ENCODE measurements around the gene EFNA5. TPM values are rescaled to one million over a fixed set of nuclear protein-coding genes. Genes with fewer than 3 reads are reported as not detected.

Gene EFNA5
- total and polyA plus RNA-seq, 2 donors from 2014 or later: 5.9 to 54.4 TPM

DNA sequence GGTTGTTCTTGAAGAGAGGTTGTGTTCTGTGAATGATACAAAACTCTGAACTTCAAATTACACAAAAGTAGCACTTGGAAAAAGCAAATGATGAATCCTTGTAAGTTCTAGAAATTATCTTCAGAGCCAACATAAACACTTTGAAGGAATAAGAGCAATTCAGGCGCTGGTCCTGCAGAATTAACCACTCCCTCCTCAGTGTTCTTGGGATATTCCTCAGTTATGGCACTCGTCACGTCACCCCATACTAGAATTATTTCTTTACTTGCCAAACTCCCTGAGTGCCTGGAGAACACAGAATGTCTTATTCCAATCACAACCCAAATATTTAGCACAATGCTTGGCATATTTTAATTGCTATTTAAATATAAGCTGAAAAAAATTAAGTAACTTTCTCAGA lies 126.3 kb downstream of the EFNA5 start:
- Histone ChIP-seq H3K27ac (ENCODE audit: low read depth in 2 of 2, low read length in 2 of 2) (no peak overlapping the region), H3K4me3 (ENCODE audit: low read length in 3 of 3) (no peak overlapping the region)
- intact Hi-C loops (cut with DNase I): no loop called here

DNA sequence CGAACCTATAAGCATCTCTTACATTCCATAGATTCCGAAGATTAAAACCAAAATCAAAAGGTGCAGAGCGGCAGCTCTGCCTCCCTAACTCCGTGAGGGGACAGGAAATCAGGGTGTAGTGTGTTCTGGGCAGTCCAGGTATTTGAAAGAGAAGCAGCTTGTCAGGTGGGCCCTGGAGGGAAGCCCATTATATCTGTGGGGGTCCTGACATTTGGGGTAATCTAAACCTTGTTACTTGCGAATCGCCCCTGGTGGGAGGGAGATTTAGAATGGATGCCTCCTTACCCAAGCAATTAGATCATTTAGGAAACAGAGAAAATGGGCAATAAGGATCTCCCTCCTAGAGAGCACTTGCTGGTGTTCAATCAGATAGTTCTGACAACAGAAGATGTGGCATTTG lies 126.9 kb downstream of the EFNA5 start:
- no peak overlapping the region for H3K4me3 ChIP-seq (ENCODE audit: low read length in 3 of 3)
- no peak for FAIRE-seq
- peaks cover 0 to 2% (median 0%) of the 10 kb centered on the region in 3 donors for H3K4me1 ChIP-seq (ENCODE audit: control insufficient read depth in 2 of 3, insufficient read depth in 2 of 3, low read depth in 1 of 3, low read length in 3 of 3)
- intact Hi-C loops (cut with DNase I): no loop called here
- H3K9ac ChIP-seq (ENCODE audit: low read length in 3 of 3): no peak overlapping the region
- no peak for DNase-seq
- no peak for TF ChIP-seq CTCF (IDR thresholded peaks at IDR 0.05; ENCODE audit: borderline replicate concordance, extremely low read depth, insufficient read depth)
- H3K9me3 ChIP-seq (ENCODE audit: control insufficient read depth in 2 of 3, insufficient read depth in 1 of 3, low read length in 3 of 3): no peaks in the 10 kb centered on the region
- no peaks in the 10 kb centered on the region for H3K27me3 ChIP-seq (ENCODE audit: control insufficient read depth, insufficient read depth, low read length)
- no peaks in the 10 kb centered on the region for H3K36me3 ChIP-seq (ENCODE audit: control insufficient read depth in 2 of 3, insufficient read depth in 3 of 3, low read length in 3 of 3)
- H3K27ac ChIP-seq (ENCODE audit: low read depth in 2 of 2, low read length in 2 of 2): no peak overlapping the region

More for the DNA sequence above, 126.3 kb downstream of the EFNA5 start:
- H3K36me3 ChIP-seq (ENCODE audit: control insufficient read depth in 2 of 3, insufficient read depth in 3 of 3, low read length in 3 of 3): no peaks in the 10 kb centered on the region
- H3K27me3 ChIP-seq (ENCODE audit: control insufficient read depth, insufficient read depth, low read length): no peaks in the 10 kb centered on the region
- no peak overlapping the region for H3K9ac ChIP-seq (ENCODE audit: low read length in 3 of 3)
- no peak for FAIRE-seq
- peaks cover 0 to 2% (median 0%) of the 10 kb centered on the region in 3 donors for H3K4me1 ChIP-seq (ENCODE audit: control insufficient read depth in 2 of 3, insufficient read depth in 2 of 3, low read depth in 1 of 3, low read length in 3 of 3)
- H3K9me3 ChIP-seq (ENCODE audit: control insufficient read depth in 2 of 3, insufficient read depth in 1 of 3, low read length in 3 of 3): no peaks in the 10 kb centered on the region
- TF ChIP-seq CTCF (IDR thresholded peaks at IDR 0.05; ENCODE audit: borderline replicate concordance, extremely low read depth, insufficient read depth): no peak
- no peak for DNase-seq

GRCh38 chr5:107542831-107543231 lies 127.9 kb downstream of the EFNA5 start:
- peaks cover 0 to 2% (median 0%) of the 10 kb centered on the region in 3 donors for H3K4me1 ChIP-seq (ENCODE audit: control insufficient read depth in 2 of 3, insufficient read depth in 2 of 3, low read depth in 1 of 3, low read length in 3 of 3)
- H3K9ac ChIP-seq (ENCODE audit: low read length in 3 of 3): no peak overlapping the region
- H3K9me3 ChIP-seq (ENCODE audit: control insufficient read depth in 2 of 3, insufficient read depth in 1 of 3, low read length in 3 of 3): no peaks in the 10 kb centered on the region
- FAIRE-seq: no peak
- TF ChIP-seq CTCF (IDR thresholded peaks at IDR 0.05; ENCODE audit: borderline replicate concordance, extremely low read depth, insufficient read depth): no peak
- DNase-seq: peak in 1 of 5 donors; percentile 87
- intact Hi-C loops (cut with DNase I): no loop called here
- no peak overlapping the region for H3K4me3 ChIP-seq (ENCODE audit: low read length in 3 of 3)
- no peaks in the 10 kb centered on the region for H3K27me3 ChIP-seq (ENCODE audit: control insufficient read depth, insufficient read depth, low read length)
- no peaks in the 10 kb centered on the region for H3K36me3 ChIP-seq (ENCODE audit: control insufficient read depth in 2 of 3, insufficient read depth in 3 of 3, low read length in 3 of 3)
- no peak overlapping the region for H3K27ac ChIP-seq (ENCODE audit: low read depth in 2 of 2, low read length in 2 of 2)

- H3K4me3 ChIP-seq (ENCODE audit: low read length in 3 of 3): no peak overlapping the region
- H3K27ac ChIP-seq (ENCODE audit: low read depth in 2 of 2, low read length in 2 of 2): no peak overlapping the region
- peaks cover 0 to 2% (median 0%) of the 10 kb centered on the region in 3 donors for H3K4me1 ChIP-seq (ENCODE audit: control insufficient read depth in 2 of 3, insufficient read depth in 2 of 3, low read depth in 1 of 3, low read length in 3 of 3)
- peak in 1 of 5 donors; percentile 86 for DNase-seq
- intact Hi-C loops (cut with DNase I): no loop called here
- no peak for FAIRE-seq
- no peak for TF ChIP-seq CTCF (IDR thresholded peaks at IDR 0.05; ENCODE audit: borderline replicate concordance, extremely low read depth, insufficient read depth)
- no peaks in the 10 kb centered on the region for H3K9me3 ChIP-seq (ENCODE audit: control insufficient read depth in 2 of 3, insufficient read depth in 1 of 3, low read length in 3 of 3)
- H3K27me3 ChIP-seq (ENCODE audit: control insufficient read depth, insufficient read depth, low read length): no peaks in the 10 kb centered on the region
- H3K9ac ChIP-seq (ENCODE audit: low read length in 3 of 3): no peak overlapping the region
- H3K36me3 ChIP-seq (ENCODE audit: control insufficient read depth in 2 of 3, insufficient read depth in 3 of 3, low read length in 3 of 3): no peaks in the 10 kb centered on the region
Measured at GRCh38 chr5:107542428-107542827, 128.3 kb downstream of the EFNA5 start.

Measured in kidney (tissue), 14 donors.